Natural killer cell treated with Interleukin-12 subunit alpha and Interleukin-12 subunit beta and Interleukin-15 and Interleukin-18, amount 100 ng/mL, for 72 hours (primary cell): ENCODE data around the gene MAP4. TPM values are rescaled to one million over a fixed set of nuclear protein-coding genes. Genes with fewer than 3 reads are reported as not detected.
"Not testable (repeated sequence)": the region's sequence is repeated elsewhere in the genome, so short reads cannot be mapped to it uniquely, and the experiment has no call there.

ENCODE experiments used
- ATAC-seq, 2 donors: fragments of 150-1000 bp; cut with Tn5 transposase in 1 of 2; sonication (Bioruptor Pico), chemical (Tn5 transposase) in 1 of 2; 2 replicates each; pipeline ENCODE4 v1.10.0; 2021
- DNase-seq: peaks from one replicate; pipeline ENCODE4 v3.0.0; 2022; ENCODE audit warnings: low spot score
- H3K27ac Mint-ChIP-seq, 2 donors: 1 replicate in 1 of 2; 2 replicates in 1 of 2; pipeline ENCODE4 v1.8.0; 2022; ENCODE audit warnings: mixed read lengths in 2 of 2, mild to moderate bottlenecking in 1 of 2, moderate library complexity in 1 of 2
- H3K27me3 Mint-ChIP-seq, 2 donors: 1 replicate in 1 of 2; 2 replicates in 1 of 2; pipeline ENCODE4 v1.8.0; 2022; ENCODE audit warnings: mixed read lengths in 2 of 2
- H3K36me3 Mint-ChIP-seq: one replicate; pipeline ENCODE4 v1.8.0; 2022; ENCODE audit warnings: mixed read lengths
- H3K4me1 Mint-ChIP-seq, 2 donors: 1 replicate in 1 of 2; 2 replicates in 1 of 2; pipeline ENCODE4 v1.8.0; 2022; ENCODE audit warnings: low read depth in 2 of 2, mixed read lengths in 2 of 2, mild to moderate bottlenecking in 1 of 2
- H3K4me3 Mint-ChIP-seq: one replicate; pipeline ENCODE4 v1.8.0; 2022; ENCODE audit warnings: mixed read lengths
- H3K9me3 Mint-ChIP-seq: 2 replicates; pipeline ENCODE4 v1.8.0; 2022; ENCODE audit warnings: mixed read lengths
- total RNA-seq, 2 donors: library from RNA; stranded (reverse); gene quantifications; one replicate each; pipeline ENCODE4 v1.2.3, GENCODE V29; 2022

MAP4 gene
- total RNA-seq, 2 donors from 2014 or later = 129 to 151 TPM

- Mint-ChIP-seq H3K36me3 (peaks cover 13% of the 10 kb centered on the region), H3K27ac (no peak overlapping the region), H3K4me1 (peaks cover 4 to 7% of the 10 kb centered on the region in 2 donors), H3K9me3 (no peaks in the 10 kb centered on the region), H3K4me3 (no peak overlapping the region), H3K27me3 (no peaks in the 10 kb centered on the region)
- peak; percentile 2 for DNase-seq
- no peak for ATAC-seq
Measured at GRCh38 chr3:47838503-47838902, 177.7 kb downstream of the MAP4 start.

- H3K4me3 Mint-ChIP-seq = no peak overlapping the region
- no peak for ATAC-seq
- H3K4me1 Mint-ChIP-seq = peaks cover 4 to 7% of the 10 kb centered on the region in 2 donors
- no peaks in the 10 kb centered on the region for H3K9me3 Mint-ChIP-seq
- H3K36me3 Mint-ChIP-seq = peaks cover 12% of the 10 kb centered on the region
- DNase-seq = peak; percentile 44
- no peaks in the 10 kb centered on the region for H3K27me3 Mint-ChIP-seq
- no peak overlapping the region for H3K27ac Mint-ChIP-seq
Measured at GRCh38 chr3:47836986-47837385, 179.2 kb downstream of the MAP4 start.

GRCh38 chr3:47829482-47829881 is 186.7 kb downstream of the MAP4 start:
- not testable (repeated sequence) for DNase-seq, H3K4me3 Mint-ChIP-seq, H3K9me3 Mint-ChIP-seq, ATAC-seq, H3K27me3 Mint-ChIP-seq, H3K27ac Mint-ChIP-seq
- Mint-ChIP-seq H3K36me3 (peaks cover 34% of the 10 kb centered on the region), H3K4me1 (peaks cover 19 to 22% of the 10 kb centered on the region in 2 donors)

- ATAC-seq (peak in 1 of 2 donors; percentile 0), DNase-seq (no peak)
- Mint-ChIP-seq H3K4me1 (peaks cover 20 to 22% of the 10 kb centered on the region in 2 donors), H3K9me3 (no peaks in the 10 kb centered on the region), H3K27me3 (no peaks in the 10 kb centered on the region), H3K27ac (peak overlapping the region; percentile 68 to 86), H3K36me3 (peaks cover 23% of the 10 kb centered on the region), H3K4me3 (peak overlapping the region; percentile 87)
Measured at GRCh38 chr3:47825590-47825989, 190.6 kb downstream of the MAP4 start.

- H3K36me3 Mint-ChIP-seq = peaks cover 22% of the 10 kb centered on the region
Measured at GRCh38 chr3:47824541-47825473, 191.4 kb downstream of the MAP4 start.

GRCh38 chr3:47817609-47818008 is 198.6 kb downstream of the MAP4 start:
- Mint-ChIP-seq H3K4me1 (peaks cover 0 to 7% of the 10 kb centered on the region in 2 donors), H3K27ac (peak overlapping the region in 1 of 2 donors; percentile 34), H3K36me3 (peaks cover 6% of the 10 kb centered on the region), H3K9me3 (no peaks in the 10 kb centered on the region), H3K4me3 (no peak overlapping the region), H3K27me3 (no peaks in the 10 kb centered on the region)
- ATAC-seq = peak; percentile 43 to 63
- no peak for DNase-seq

More at GRCh38 chr3:47824541-47825473, 191.4 kb downstream of the MAP4 start:
- Mint-ChIP-seq H3K27me3 (no peaks in the 10 kb centered on the region), H3K9me3 (no peaks in the 10 kb centered on the region), H3K4me1 (peaks cover 20 to 22% of the 10 kb centered on the region in 2 donors), H3K27ac (peak overlapping the region; percentile 68 to 86), H3K4me3 (peak overlapping the region; percentile 87)
- ATAC-seq (peak; percentile 99 to 100), DNase-seq (peak; percentile 86)

- peaks cover 9% of the 10 kb centered on the region for H3K36me3 Mint-ChIP-seq
- H3K9me3 Mint-ChIP-seq = no peaks in the 10 kb centered on the region
- H3K4me3 Mint-ChIP-seq = no peak overlapping the region
- ATAC-seq (no peak), DNase-seq (no peak)
- H3K27ac Mint-ChIP-seq = no peak overlapping the region
- peaks cover 0 to 10% of the 10 kb centered on the region in 2 donors for H3K4me1 Mint-ChIP-seq
- no peaks in the 10 kb centered on the region for H3K27me3 Mint-ChIP-seq
Measured at GRCh38 chr3:47813551-47814177, 202.6 kb downstream of the MAP4 start.

- ATAC-seq = no peak
- no peak for DNase-seq
- H3K9me3 Mint-ChIP-seq = no peaks in the 10 kb centered on the region
- no peaks in the 10 kb centered on the region for H3K27me3 Mint-ChIP-seq
- peak overlapping the region; percentile 98 for H3K4me3 Mint-ChIP-seq
- H3K27ac Mint-ChIP-seq = peak overlapping the region; percentile 89 to 95
- H3K36me3 Mint-ChIP-seq = no peaks in the 10 kb centered on the region
- H3K4me1 Mint-ChIP-seq = peaks cover 12 to 16% of the 10 kb centered on the region in 2 donors
Measured at GRCh38 chr3:47804577-47804976, 211.6 kb downstream of the MAP4 start.

- Mint-ChIP-seq H3K27ac (peak overlapping the region; percentile 89 to 95), H3K9me3 (no peaks in the 10 kb centered on the region), H3K36me3 (no peaks in the 10 kb centered on the region), H3K27me3 (no peaks in the 10 kb centered on the region), H3K4me3 (peak overlapping the region; percentile 98), H3K4me1 (peaks cover 12 to 16% of the 10 kb centered on the region in 2 donors)
- ATAC-seq (no peak), DNase-seq (no peak)
Measured at GRCh38 chr3:47803480-47804025, 212.7 kb downstream of the MAP4 start.

GRCh38 chr3:47802734-47803479 is 213.3 kb downstream of the MAP4 start, which contains the start of gene DHX30:
TSS of gene DHX30 (plus strand) at chr3:47803138. CDS start at chr3:47810684, 7,546 bp downstream.
- Mint-ChIP-seq H3K36me3 (no peaks in the 10 kb centered on the region), H3K27ac (peak within 1 kb of the TSS; percentile 89 to 95), H3K4me1 (peaks cover 12 to 16% of the 10 kb centered on the region in 2 donors), H3K4me3 (peak within 1 kb of the TSS; percentile 98), H3K27me3 (no peaks in the 10 kb centered on the region), H3K9me3 (no peaks in the 10 kb centered on the region)
- peak; percentile 89 for DNase-seq
- ATAC-seq = peak; percentile 94 to 96

Other genes starting within 250 kb of the MAP4 start
- gene SMARCC1, start 234.5 kb downstream of the MAP4 start, total RNA-seq = 100 to 1,000 TPM in 1 of 2 donors, 10 to 100 TPM in 1; 93.8 to 130 TPM
- gene DHX30, start 213.3 kb downstream of the MAP4 start, total RNA-seq = 100 to 1,000 TPM; 101 to 177 TPM
- 10 to 100 TPM; 35.8 to 76.7 TPM for gene CDC25A, start 172.0 kb upstream of the MAP4 start, total RNA-seq
- not detected for gene CAMP, start 207.1 kb upstream of the MAP4 start, total RNA-seq
- gene ZNF589, start 224.7 kb upstream of the MAP4 start, total RNA-seq = 10 to 100 TPM; 23.9 to 51.3 TPM